Spinal cord (tissue), 10 donors: Measurements from ENCODE around the gene IFI35. TPM values are rescaled to one million over a fixed set of nuclear protein-coding genes. Genes with fewer than 3 reads are reported as not detected.

Source experiments
- DNase-seq, 6 donors: peaks; one replicate each; pipeline versions ENCODE4 v3.0.0 to v3.0.0-alpha.2; 2013 to 2015; ENCODE audit warnings: low spot score in 6 of 6, low read depth in 4 of 6
- H3K27ac ChIP-seq: one replicate; pipeline ENCODE4 v1.5.1; 2013; ENCODE audit warnings: low read depth, low read length, control low read depth
- H3K27me3 ChIP-seq: one replicate; pipeline ENCODE4 v1.6.1; 2013; ENCODE audit warnings: low read length; ENCODE audit not compliant: control insufficient read depth, insufficient read depth
- H3K36me3 ChIP-seq: one replicate; pipeline ENCODE4 v1.6.1; 2013; ENCODE audit warnings: low read length; ENCODE audit not compliant: control insufficient read depth, insufficient read depth
- H3K4me1 ChIP-seq: one replicate; pipeline ENCODE4 v1.6.1; 2013; ENCODE audit warnings: low read length; ENCODE audit not compliant: control insufficient read depth, insufficient read depth
- H3K4me3 ChIP-seq: one replicate; pipeline ENCODE4 v1.5.1; 2013; ENCODE audit warnings: low read depth, low read length, control low read depth
- H3K9me3 ChIP-seq: one replicate; pipeline ENCODE4 v1.6.1; 2013; ENCODE audit warnings: low read length; ENCODE audit not compliant: control insufficient read depth, insufficient read depth
- WGBS: methylation state at CpG from one replicate; pipeline ENCODE4 v1.1.5; 2013; ENCODE audit warnings: missing lambda C conversion rate; ENCODE audit not compliant: insufficient coverage; 5-methylcytosine and 5-hydroxymethylcytosine counted together
- polyA plus RNA-seq, 2 donors: library from polyadenylated mRNA; unstranded; fragments of 120-200 nt; gene quantifications; one replicate each; pipeline ENCODE4 v1.2.1, GENCODE V29; 2013; ENCODE audit not compliant: insufficient read length in 2 of 2
- total RNA-seq, 2 donors: library from RNA; depleted of rRNA in 1 of 2; stranded (reverse); fragments of 120-200 nt in 1 of 2; fragments of >200 nt in 1 of 2; gene quantifications; one replicate each; pipeline versions ENCODE4 v1.2.3 to v1.2.4, GENCODE V29; 2013 to 2014
- donor health status: healthy.

Gene IFI35
- total and polyA plus RNA-seq, 4 donors, result 8.5 to 32.5 (median 11.1) TPM

GRCh38 chr17:43013296-43013695 lies 6.7 kb downstream of the IFI35 start:
- WGBS, result 82% methylated on average over 8 of the region's 8 CpGs
- no peak for DNase-seq
- Histone ChIP-seq H3K27me3 (no peaks in the 10 kb centered on the region), H3K36me3 (peaks cover 56% of the 10 kb centered on the region), H3K27ac (no peak overlapping the region), H3K4me3 (no peak overlapping the region), H3K4me1 (peaks cover 31% of the 10 kb centered on the region), H3K9me3 (no peaks in the 10 kb centered on the region)

GRCh38 chr17:43014020-43014648 lies 7.5 kb downstream of the IFI35 start:
- 77% methylated on average over 9 of the region's 12 CpGs for WGBS
- Histone ChIP-seq H3K4me1 (peaks cover 34% of the 10 kb centered on the region), H3K27me3 (no peaks in the 10 kb centered on the region), H3K9me3 (no peaks in the 10 kb centered on the region), H3K36me3 (peaks cover 58% of the 10 kb centered on the region), H3K4me3 (no peak overlapping the region), H3K27ac (no peak overlapping the region)
- DNase-seq, result no peak

- peaks cover 58% of the 10 kb centered on the region for H3K36me3 ChIP-seq
- H3K4me3 ChIP-seq, result no peak overlapping the region
- no peaks in the 10 kb centered on the region for H3K9me3 ChIP-seq
- H3K4me1 ChIP-seq, result peaks cover 41% of the 10 kb centered on the region
- 88% methylated on average over 1 of the region's 8 CpGs for WGBS
- peak overlapping the region; percentile 20 for H3K27ac ChIP-seq
- no peaks in the 10 kb centered on the region for H3K27me3 ChIP-seq
- no peak for DNase-seq
Observed at GRCh38 chr17:43014649-43015542, 8.3 kb downstream of the IFI35 start.

- H3K4me3 ChIP-seq, result no peak overlapping the region
- DNase-seq, result no peak
- 34% methylated on average over 7 of the region's 9 CpGs for WGBS
- peaks cover 58% of the 10 kb centered on the region for H3K36me3 ChIP-seq
- H3K9me3 ChIP-seq, result no peaks in the 10 kb centered on the region
- peaks cover 48% of the 10 kb centered on the region for H3K4me1 ChIP-seq
- H3K27ac ChIP-seq, result peak overlapping the region; percentile 20
- H3K27me3 ChIP-seq, result no peaks in the 10 kb centered on the region
Observed at GRCh38 chr17:43015579-43015978, 9.0 kb downstream of the IFI35 start.

GRCh38 chr17:43016216-43016615 lies 9.6 kb downstream of the IFI35 start:
- no peaks in the 10 kb centered on the region for H3K27me3 ChIP-seq
- no peak for DNase-seq
- no peak overlapping the region for H3K27ac ChIP-seq
- no peaks in the 10 kb centered on the region for H3K9me3 ChIP-seq
- no peak overlapping the region for H3K4me3 ChIP-seq
- WGBS, result 94% methylated on average over 7 of the region's 7 CpGs
- H3K36me3 ChIP-seq, result peaks cover 58% of the 10 kb centered on the region
- peaks cover 54% of the 10 kb centered on the region for H3K4me1 ChIP-seq

GRCh38 chr17:43018008-43018853 lies 11.6 kb downstream of the IFI35 start:
- H3K4me1 ChIP-seq, result peaks cover 58% of the 10 kb centered on the region
- H3K4me3 ChIP-seq, result no peak overlapping the region
- no peaks in the 10 kb centered on the region for H3K27me3 ChIP-seq
- peaks cover 46% of the 10 kb centered on the region for H3K36me3 ChIP-seq
- WGBS, result 25% methylated on average over 14 of the region's 19 CpGs
- peak in 3 of 6 donors; percentile 49 to 87 (median 68) for DNase-seq
- H3K27ac ChIP-seq, result no peak overlapping the region
- no peaks in the 10 kb centered on the region for H3K9me3 ChIP-seq

- no CpG with 5 or more reads among the region's 4 CpGs for WGBS
- peaks cover 39% of the 10 kb centered on the region for H3K36me3 ChIP-seq
- H3K9me3 ChIP-seq, result no peaks in the 10 kb centered on the region
- DNase-seq, result no peak
- peaks cover 55% of the 10 kb centered on the region for H3K4me1 ChIP-seq
- no peaks in the 10 kb centered on the region for H3K27me3 ChIP-seq
- H3K4me3 ChIP-seq, result no peak overlapping the region
- H3K27ac ChIP-seq, result no peak overlapping the region
Observed at GRCh38 chr17:43018932-43019331, 12.3 kb downstream of the IFI35 start.

GRCh38 chr17:43019418-43019817 lies 12.8 kb downstream of the IFI35 start:
- H3K27me3 ChIP-seq, result no peaks in the 10 kb centered on the region
- H3K4me1 ChIP-seq, result peaks cover 56% of the 10 kb centered on the region
- H3K36me3 ChIP-seq, result peaks cover 34% of the 10 kb centered on the region
- no peaks in the 10 kb centered on the region for H3K9me3 ChIP-seq
- DNase-seq, result no peak
- peak overlapping the region; percentile 2 for H3K27ac ChIP-seq
- WGBS, result 31% methylated on average over 3 of the region's 7 CpGs
- no peak overlapping the region for H3K4me3 ChIP-seq

- Histone ChIP-seq H3K27me3 (no peaks in the 10 kb centered on the region), H3K27ac (peak overlapping the region; percentile 2), H3K9me3 (no peaks in the 10 kb centered on the region), H3K36me3 (peaks cover 32% of the 10 kb centered on the region), H3K4me3 (peak overlapping the region; percentile 88), H3K4me1 (peaks cover 61% of the 10 kb centered on the region)
- 83% methylated on average over 2 of the region's 6 CpGs for WGBS
- no peak for DNase-seq
Observed at GRCh38 chr17:43020030-43020621, 13.5 kb downstream of the IFI35 start.
